H1 (cell line): ENCODE data around the gene LANCL3. TPM values are rescaled to one million over a fixed set of nuclear protein-coding genes. Genes with fewer than 3 reads are reported as not detected.
"Not testable (repeated sequence)": the region's sequence is repeated elsewhere in the genome, so short reads cannot be mapped to it uniquely, and the experiment has no call there.

ENCODE experiments used
- CTCF ChIA-PET: fragments of 300-600 bp; sonication (Branson Sonifier 250); formaldehyde crosslinking; loops from one replicate; lab custom pipeline; 2021; ENCODE audit not compliant: partially characterized antibody; lab: Charles Lee
- POLR2A ChIA-PET: fragments of 300-600 bp; sonication (Branson Sonifier 250); formaldehyde crosslinking; loops from one replicate; lab custom pipeline; 2021; ENCODE audit warnings: inconsistent platforms; ENCODE audit not compliant: partially characterized antibody; lab: Charles Lee
- DNase-seq, 2 experiments: peaks; one replicate each; pipeline versions ENCODE4 v3.0.0 to v3.0.0-alpha.2; 2010 to 2022; ENCODE audit warnings: low spot score in 2 of 2, low read depth in 1 of 2, mixed read lengths in 1 of 2
- FAIRE-seq: peaks from 2 replicates; lab custom pipeline; 2011; peaks lifted over from hg19 to GRCh38; lab: Jason Lieb, UNC
- H2AFZ ChIP-seq: 2 replicates; pipeline ENCODE4 v1.8.1; 2012; ENCODE audit warnings: low read length, inconsistent platforms
- H2AK5ac ChIP-seq: 2 replicates; pipeline ENCODE4 v1.6.1; 2013; ENCODE audit warnings: low read depth, low read length
- H2BK120ac ChIP-seq: replicated peaks from 2 replicates; pipeline ENCODE3; 2013; ENCODE audit warnings: low read depth, low read length, inconsistent platforms
- H2BK12ac ChIP-seq: 2 replicates; pipeline ENCODE4 v1.6.1; 2013; ENCODE audit warnings: low read depth, low read length
- H2BK15ac ChIP-seq: 2 replicates; pipeline ENCODE4 v1.6.1; 2013; ENCODE audit warnings: low read length
- H2BK20ac ChIP-seq: 2 replicates; pipeline ENCODE4 v1.6.1; 2013; ENCODE audit warnings: low read length
- H2BK5ac ChIP-seq: 2 replicates; pipeline ENCODE4 v1.6.1; 2013; ENCODE audit warnings: low read depth, low read length
- H3K14ac ChIP-seq: 2 replicates; pipeline ENCODE4 v1.6.1; 2013; ENCODE audit warnings: inconsistent platforms; ENCODE audit not compliant: insufficient read length
- H3K18ac ChIP-seq: 2 replicates; pipeline ENCODE4 v1.6.1; 2013; ENCODE audit warnings: low read length; ENCODE audit errors: extremely low read depth
- H3K23ac ChIP-seq: 2 replicates; pipeline ENCODE4 v1.6.1; 2013; ENCODE audit warnings: inconsistent platforms; ENCODE audit not compliant: insufficient read length
- H3K23me2 ChIP-seq: 2 replicates; pipeline ENCODE4 v1.6.1; 2013; ENCODE audit warnings: low read depth, low read length
- H3K27ac ChIP-seq: 2 replicates; pipeline ENCODE4 v1.6.1; 2011; ENCODE audit warnings: low read depth, low read length, inconsistent platforms
- H3K27me3 ChIP-seq, 4 experiments: replicated peaks in 1 of 4; 1 replicate in 1 of 4; 2 replicates in 3 of 4; pipeline versions ENCODE4 v1.6.1 to v1.8.1; 2011 to 2013; ENCODE audit warnings: low read length in 3 of 4, mild to moderate bottlenecking in 3 of 4, inconsistent platforms in 2 of 4, mixed read lengths in 2 of 4, moderate library complexity in 1 of 4; ENCODE audit not compliant: control insufficient read depth in 3 of 4, insufficient read depth in 3 of 4; ENCODE audit errors: extremely low read depth in 1 of 4
- H3K36me3 ChIP-seq, 4 experiments: 2 replicates each; pipeline versions ENCODE4 v1.6.1 to v1.8.1; 2011 to 2013; ENCODE audit warnings: mild to moderate bottlenecking in 4 of 4, low read length in 3 of 4, moderate library complexity in 2 of 4, control low read depth in 1 of 4, inconsistent platforms in 1 of 4; ENCODE audit not compliant: insufficient read depth in 4 of 4, control insufficient read depth in 2 of 4
- H3K4ac ChIP-seq: replicated peaks from 2 replicates; pipeline ENCODE3; 2013; ENCODE audit warnings: low read length, low read depth, mixed read lengths, inconsistent platforms; ENCODE audit not compliant: insufficient read length
- H3K4me1 ChIP-seq, 4 experiments: replicated peaks in 1 of 4; 1 replicate in 1 of 4; 2 replicates in 3 of 4; pipeline versions ENCODE4 v1.6.1 to v1.8.1; 2011 to 2013; ENCODE audit warnings: low read length in 3 of 4, inconsistent platforms in 2 of 4, mixed read lengths in 1 of 4; ENCODE audit not compliant: insufficient read depth in 4 of 4, control insufficient read depth in 3 of 4
- H3K4me2 ChIP-seq, 2 experiments: 2 replicates each; pipeline versions ENCODE4 v1.6.1 to v1.8.1; 2011 to 2013; ENCODE audit warnings: low read depth in 2 of 2, low read length in 2 of 2, control low read depth in 1 of 2, inconsistent platforms in 1 of 2, mild to moderate bottlenecking in 1 of 2; ENCODE audit not compliant: insufficient read depth in 1 of 2
- H3K4me3 ChIP-seq, 4 experiments: fragments of 200-600, 300-600 bp in 1 of 4; sonication (generic), shearing (Covaris generic), sonication (Bioruptor Twin) in 1 of 4; 2 replicates each; pipeline versions ENCODE4 v1.5.1 to v1.8.1; 2011 to 2016; ENCODE audit warnings: low read length in 4 of 4, low read depth in 3 of 4, control low read depth in 2 of 4, inconsistent platforms in 2 of 4, mild to moderate bottlenecking in 2 of 4, mixed read lengths in 1 of 4, moderate library complexity in 1 of 4; ENCODE audit not compliant: insufficient read depth in 2 of 4; ENCODE audit errors: extremely low read depth in 1 of 4
- H3K56ac ChIP-seq: replicated peaks from 2 replicates; pipeline ENCODE3; 2013; ENCODE audit warnings: low read depth, mild to moderate bottlenecking, mixed read lengths, low read length, inconsistent platforms; ENCODE audit not compliant: insufficient read length
- H3K79me1 ChIP-seq: 2 replicates; pipeline ENCODE4 v1.6.1; 2013; ENCODE audit warnings: low read depth, low read length, control low read depth
- H3K79me2 ChIP-seq, 2 experiments: 2 replicates each; pipeline versions ENCODE4 v1.6.1 to v1.8.1; 2012 to 2013; ENCODE audit warnings: low read length in 2 of 2, mild to moderate bottlenecking in 2 of 2, inconsistent platforms in 1 of 2; ENCODE audit not compliant: insufficient read depth in 2 of 2, control insufficient read depth in 1 of 2
- H3K9ac ChIP-seq, 4 experiments: replicated peaks in 1 of 4; 1 replicate in 1 of 4; 2 replicates in 3 of 4; pipeline versions ENCODE4 v1.6.1 to v1.8.1; 2011 to 2013; ENCODE audit warnings: low read depth in 3 of 4, low read length in 3 of 4, control low read depth in 2 of 4, mild to moderate bottlenecking in 2 of 4, moderate library complexity in 2 of 4, inconsistent platforms in 1 of 4; ENCODE audit errors: extremely low read depth in 1 of 4
- H3K9me3 ChIP-seq, 2 experiments: 2 replicates each; pipeline versions ENCODE4 v1.6.1 to v1.8.1; 2012 to 2013; ENCODE audit warnings: mild to moderate bottlenecking in 2 of 2, moderate library complexity in 2 of 2, control low read depth in 1 of 2, inconsistent platforms in 1 of 2, low read depth in 1 of 2, low read length in 1 of 2, mixed read lengths in 1 of 2; ENCODE audit not compliant: insufficient read depth in 2 of 2
- H4K20me1 ChIP-seq, 2 experiments: replicated peaks in 1 of 2; 2 replicates each; pipeline versions ENCODE3 to v1.8.1; 2011 to 2013; ENCODE audit warnings: inconsistent platforms in 2 of 2, low read length in 2 of 2, mild to moderate bottlenecking in 1 of 2; ENCODE audit not compliant: insufficient read depth in 2 of 2, control insufficient read depth in 1 of 2
- H4K5ac ChIP-seq: 2 replicates; pipeline ENCODE4 v1.6.1; 2013; ENCODE audit warnings: low read length, low read depth, mixed read lengths, inconsistent platforms; ENCODE audit not compliant: insufficient read length
- H4K8ac ChIP-seq: 2 replicates; pipeline ENCODE4 v1.8.0; 2013; ENCODE audit warnings: mild to moderate bottlenecking, moderate library complexity, low read length, inconsistent platforms; ENCODE audit not compliant: insufficient read depth; ENCODE audit errors: extremely low read depth
- H4K91ac ChIP-seq: replicated peaks from 2 replicates; pipeline ENCODE3; 2013; ENCODE audit warnings: low read length, mixed read lengths, inconsistent platforms; ENCODE audit not compliant: insufficient read length
- WGBS, 2 experiments: shearing (Covaris generic) in 1 of 2; methylation state at CpG; one replicate each; pipeline versions ENCODE4 v1.1.6 to v1.1.7; 2013 to 2015; ENCODE audit warnings: low lambda C conversion rate in 2 of 2, mixed read lengths in 2 of 2, inconsistent platforms in 1 of 2, low coverage in 1 of 2, missing lambda C conversion rate in 1 of 2; ENCODE audit not compliant: insufficient replicate concordance in 2 of 2, insufficient coverage in 1 of 2, insufficient read length in 1 of 2; ENCODE audit errors: extremely low coverage in 1 of 2, missing lambda C conversion rate in 1 of 2; 5-methylcytosine and 5-hydroxymethylcytosine counted together
- polyA plus RNA-seq, 7 experiments: library from polyadenylated mRNA; depleted of rRNA in 3 of 7; stranded (reverse) in 5 of 7; unstranded in 2 of 7; fragments of >200 nt in 5 of 7; fragments of 200-250 nt in 2 of 7; gene quantifications; 1 replicate in 5 of 7; 2 replicates in 1 of 7; 4 replicates in 1 of 7; pipeline versions ENCODE4 v1.2.1 to v1.2.3, GENCODE V29; 2011 to 2013; ENCODE audit warnings: missing spikeins in 2 of 7, mixed read lengths in 2 of 7
- total RNA-seq: library from RNA; stranded (reverse); fragmentation: NEBNext Ultra II Directional; extraction: Animal tissue kit (Norgen Biotek cat#: 25700); gene quantifications from 2 replicates; pipeline ENCODE4 v1.2.1, GENCODE V29; 2021

The LANCL3 gene
- total and polyA plus RNA-seq, 2 of the 8 experiments (the other 6 are each of a cell fraction or from before 2014, with no cell fraction given) = 0.11 to 0.37 TPM

DNA sequence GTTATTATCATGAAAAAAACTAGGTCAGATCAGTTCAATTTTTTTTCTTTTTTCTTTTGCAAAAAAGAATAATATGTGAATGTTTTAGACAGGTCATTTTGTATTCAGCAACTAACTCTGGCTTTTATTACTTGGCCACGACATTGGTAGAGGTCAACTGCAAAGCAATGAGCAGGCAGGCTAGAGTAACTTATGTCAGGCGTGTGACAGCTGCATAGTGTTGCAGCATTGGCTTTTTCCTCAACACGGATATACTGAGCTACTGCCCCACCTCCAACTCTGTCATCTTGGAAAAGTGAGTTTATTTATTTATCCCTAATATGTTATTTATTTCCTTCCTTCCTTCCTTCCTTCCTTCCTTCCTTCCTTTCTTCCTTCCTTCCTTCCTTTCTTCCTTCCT, 47.8 kb upstream of the LANCL3 start:
- H3K4me2 ChIP-seq, H3K23me2 ChIP-seq, H3K9ac ChIP-seq, H3K27ac ChIP-seq, H3K18ac ChIP-seq, H4K5ac ChIP-seq, H3K4me3 ChIP-seq, H3K79me2 ChIP-seq, H3K27me3 ChIP-seq, FAIRE-seq, H2BK12ac ChIP-seq, H2AFZ ChIP-seq, H4K8ac ChIP-seq, H2BK120ac ChIP-seq, H3K23ac ChIP-seq, H4K91ac ChIP-seq, H2AK5ac ChIP-seq, H4K20me1 ChIP-seq, H3K9me3 ChIP-seq, POLR2A ChIA-PET, H3K14ac ChIP-seq, DNase-seq, H2BK20ac ChIP-seq, H3K36me3 ChIP-seq, H3K4me1 ChIP-seq, H3K56ac ChIP-seq, H2BK15ac ChIP-seq, H2BK5ac ChIP-seq, H3K4ac ChIP-seq, H3K79me1 ChIP-seq: not testable (repeated sequence)
- WGBS, 2 experiments = 100% methylated on average over 3 of the region's 3 CpGs; no CpG with 5 or more reads in 1 of the 2 experiments
- CTCF ChIA-PET = interaction anchor here (0.7 kb wide), 1 partner anchor 670 kb away, joined by 4 read pairs; no protein-coding TSS in a partner anchor
